Measurements from ENCODE around the gene NRG2. TPM values are rescaled to one million over a fixed set of nuclear protein-coding genes. Genes with fewer than 3 reads are reported as not detected.

NRG2 gene
- total RNA-seq, 1 donor from 2014 or later: 13.9 TPM

Other genes starting within 250 kb of the NRG2 start
- 0.21 TPM for gene PSD2, start 247.5 kb downstream of the NRG2 start, total RNA-seq
- gene PURA, start 70.8 kb upstream of the NRG2 start, total RNA-seq: 26.8 TPM
- 15.9 TPM for gene IGIP, start 82.6 kb upstream of the NRG2 start, total RNA-seq
- gene CYSTM1, start 131.9 kb upstream of the NRG2 start, total RNA-seq: 99.1 TPM